Ovary (tissue), 9 donors: ENCODE data around the gene TMEM259. TPM values are rescaled to one million over a fixed set of nuclear protein-coding genes. Genes with fewer than 3 reads are reported as not detected.

Source experiments
- DNase-seq, 5 donors: peaks; one replicate each; pipeline ENCODE4 v3.0.0-alpha.2; 2019 to 2020
- H3K27ac ChIP-seq, 2 donors: fragments of 200-600 bp; one replicate each; pipeline versions ENCODE4 v1.5.1 to v1.8.0; 2019 to 2022
- H3K27me3 ChIP-seq: fragments of 200-600 bp; one replicate; pipeline ENCODE4 v1.8.0; 2022
- H3K36me3 ChIP-seq: fragments of 200-600 bp; sonication (generic); one replicate; pipeline ENCODE4 v1.5.1; 2019
- H3K4me1 ChIP-seq: one replicate; pipeline ENCODE4 v1.8.1; 2013; ENCODE audit warnings: mild to moderate bottlenecking, moderate library complexity; ENCODE audit not compliant: insufficient read depth
- H3K4me3 ChIP-seq: fragments of 200-600 bp; sonication (generic); one replicate; pipeline ENCODE4 v1.5.1; 2017
- H3K9me3 ChIP-seq, 2 donors: fragments of 200-600 bp in 1 of 2; sonication (generic) in 1 of 2; one replicate each; pipeline versions ENCODE4 v1.5.1 to v1.8.1; 2013 to 2019; ENCODE audit warnings: mild to moderate bottlenecking in 1 of 2, moderate library complexity in 1 of 2
- CTCF ChIP-seq, 3 donors: fragments of 450-650 bp in 2 of 3; fragments of 200-600 bp in 1 of 3; IDR thresholded peaks; one replicate each; pipeline versions ENCODE4 v1.5.1 to v1.8.0; 2016 to 2022; ENCODE audit warnings: antibody characterized with exemption in 3 of 3, mild to moderate bottlenecking in 1 of 3
- EP300 ChIP-seq: sonication (generic); formaldehyde crosslinking; IDR thresholded peaks from one replicate; pipeline ENCODE4 v1.6.1; 2017; ENCODE audit warnings: antibody characterized with exemption
- POLR2A ChIP-seq: fragments of 450-650 bp; IDR thresholded peaks from one replicate; pipeline ENCODE4 v1.6.1; 2017; ENCODE audit warnings: antibody characterized with exemption, mild to moderate bottlenecking, moderate library complexity
- WGBS, 3 donors: extraction: QIAGEN DNeasy Blood & Tissue Kit in 1 of 3; methylation state at CpG; one replicate each; pipeline versions ENCODE4 v1.1.5 to v1.1.7; 2013 to 2017; 5-methylcytosine and 5-hydroxymethylcytosine counted together
- intact Hi-C, 4 donors: fragments of 100-400 bp; cut with DNase I; formaldehyde crosslinking; loops; one replicate each; pipeline versions ENCODE4 v1.11.0 to v1.15.1; 2022 to 2023
- polyA plus RNA-seq, 2 donors: library from polyadenylated mRNA; stranded (reverse); fragments of 200-250 nt in 1 of 2; fragments of 350-450 nt in 1 of 2; fragmentation: Illumina TruSeq in 1 of 2; extraction: RNeasy Lipid Tissue Mini Kit (QIAGEN cat#74804) in 1 of 2; gene quantifications; one replicate each; pipeline ENCODE4 v1.2.3, GENCODE V29; 2013 to 2014
- total RNA-seq, 7 donors: library from RNA; depleted of rRNA in 2 of 7; stranded (reverse); fragments of >200 nt in 2 of 7; fragmentation: NEBNext Ultra II Directional in 3 of 7; extraction: Animal tissue kit (Norgen Biotek cat#: 25700) in 3 of 7; gene quantifications; one replicate each; pipeline versions ENCODE4 v1.1.0 to v1.2.4, GENCODE V29; 2016 to 2023
- donor health status: DM: no; HTN: no; CAD: no; lungs with moderate emphysema.
- donor health status: DM: no; HTN: no; CAD: no.
- donor health status: Bipolar disorder and iron deficiency.
- donor health status: DM: yes; HTN: yes; CAD: no.
- donor health status: DM: no; HTN: no; CAD: no.
- donor health status: DM: yes; HTN: yes; CAD: no.

TMEM259 gene
- total and polyA plus RNA-seq, 9 donors: 26.0 to 196 (median 127) TPM

DNA sequence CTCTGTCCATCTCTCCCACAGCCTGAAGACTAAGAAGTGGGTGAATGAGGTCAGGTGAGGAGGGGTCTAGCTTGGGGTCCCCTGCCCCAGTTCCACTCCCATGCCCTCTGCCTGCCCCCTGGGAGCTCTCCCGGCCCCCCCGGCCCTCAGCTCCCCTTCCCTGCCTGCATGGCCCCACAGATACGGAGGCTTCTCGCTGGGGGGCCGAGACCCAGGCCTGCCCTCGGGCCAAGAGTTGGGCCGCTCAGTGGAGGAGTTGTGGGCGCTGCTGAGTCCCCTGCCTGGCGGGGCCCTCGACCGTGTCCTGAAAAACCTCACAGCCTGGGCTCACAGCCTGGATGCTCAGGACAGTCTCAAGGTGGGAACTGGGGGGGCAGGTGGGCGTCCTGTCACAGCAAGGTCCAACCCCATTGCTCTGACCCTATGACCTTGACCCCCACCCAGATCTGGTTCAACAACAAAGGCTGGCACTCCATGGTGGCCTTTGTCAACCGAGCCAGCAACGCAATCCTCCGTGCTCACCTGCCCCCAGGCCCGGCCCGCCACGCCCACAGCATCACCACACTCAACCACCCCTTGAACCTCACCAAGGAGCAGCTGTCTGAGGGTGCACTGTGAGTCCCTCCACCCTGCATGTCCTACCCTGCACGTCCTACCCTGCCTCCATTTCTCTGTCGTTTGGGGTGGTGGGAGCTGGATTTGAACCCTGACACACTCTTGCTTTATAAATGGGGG, 35.1 kb upstream of the TMEM259 start:
- no peaks in the 10 kb centered on the region for H3K27me3 ChIP-seq
- peak in 1 of 5 donors; percentile 30 for DNase-seq
- WGBS, 3 donors: 93 to 98% (median 95%) methylated on average over 19 to 20 of the region's 20 CpGs
- H3K4me1 ChIP-seq: no peaks in the 10 kb centered on the region
- TF ChIP-seq CTCF (IDR thresholded peaks at IDR 0.05) (no peak), POLR2A (no peak), EP300 (no peak)
- H3K36me3 ChIP-seq: no peaks in the 10 kb centered on the region
- peaks cover 4 to 14% of the 10 kb centered on the region in 2 donors for H3K9me3 ChIP-seq
- H3K27ac ChIP-seq: no peak overlapping the region
- H3K4me3 ChIP-seq: no peak overlapping the region
- intact Hi-C loops: no loop called here

DNA sequence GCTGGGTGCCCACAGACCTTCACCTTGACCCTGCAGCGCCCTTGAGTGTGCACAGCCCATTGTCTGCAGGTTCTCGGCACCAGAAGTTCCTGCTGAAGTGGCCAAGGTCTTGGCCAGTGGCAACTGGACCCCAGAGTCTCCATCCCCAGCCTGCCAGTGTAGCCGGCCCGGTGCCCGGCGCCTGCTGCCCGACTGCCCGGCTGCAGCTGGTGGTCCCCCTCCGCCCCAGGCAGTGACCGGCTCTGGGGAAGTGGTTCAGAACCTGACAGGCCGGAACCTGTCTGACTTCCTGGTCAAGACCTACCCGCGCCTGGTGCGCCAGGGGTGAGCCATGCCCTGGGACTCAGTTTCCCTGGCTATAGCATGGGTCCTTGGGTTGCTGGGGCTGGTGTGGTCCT, 34.1 kb upstream of the TMEM259 start:
- no peaks in the 10 kb centered on the region for H3K27me3 ChIP-seq
- no peak for TF ChIP-seq EP300
- DNase-seq: no peak
- peaks cover 4 to 14% of the 10 kb centered on the region in 2 donors for H3K9me3 ChIP-seq
- no peak overlapping the region for H3K4me3 ChIP-seq
- intact Hi-C loops: no loop called here
- WGBS, 3 donors: 92 to 95% (median 95%) methylated on average over 6 to 14 of the region's 14 CpGs
- H3K27ac ChIP-seq: no peak overlapping the region
- H3K4me1 ChIP-seq: no peaks in the 10 kb centered on the region
- H3K36me3 ChIP-seq: no peaks in the 10 kb centered on the region

- TF ChIP-seq CTCF (IDR thresholded peaks at IDR 0.05): no peak
- no peak for TF ChIP-seq POLR2A
- TF ChIP-seq EP300: no peak
- H3K4me3 ChIP-seq: no peak overlapping the region
- DNase-seq: peak in 1 of 5 donors; percentile 31
- 91 to 96% (median 93%) methylated on average over 28 of the region's 28 CpGs for WGBS, 3 donors
- peaks cover 4 to 14% of the 10 kb centered on the region in 2 donors for H3K9me3 ChIP-seq
- H3K27me3 ChIP-seq: no peaks in the 10 kb centered on the region
- no peaks in the 10 kb centered on the region for H3K36me3 ChIP-seq
- intact Hi-C loops: no loop called here
- no peak overlapping the region for H3K27ac ChIP-seq
- H3K4me1 ChIP-seq: no peaks in the 10 kb centered on the region
Measured at GRCh38 chr19:1054102-1055027, 33.4 kb upstream of the TMEM259 start.

DNA sequence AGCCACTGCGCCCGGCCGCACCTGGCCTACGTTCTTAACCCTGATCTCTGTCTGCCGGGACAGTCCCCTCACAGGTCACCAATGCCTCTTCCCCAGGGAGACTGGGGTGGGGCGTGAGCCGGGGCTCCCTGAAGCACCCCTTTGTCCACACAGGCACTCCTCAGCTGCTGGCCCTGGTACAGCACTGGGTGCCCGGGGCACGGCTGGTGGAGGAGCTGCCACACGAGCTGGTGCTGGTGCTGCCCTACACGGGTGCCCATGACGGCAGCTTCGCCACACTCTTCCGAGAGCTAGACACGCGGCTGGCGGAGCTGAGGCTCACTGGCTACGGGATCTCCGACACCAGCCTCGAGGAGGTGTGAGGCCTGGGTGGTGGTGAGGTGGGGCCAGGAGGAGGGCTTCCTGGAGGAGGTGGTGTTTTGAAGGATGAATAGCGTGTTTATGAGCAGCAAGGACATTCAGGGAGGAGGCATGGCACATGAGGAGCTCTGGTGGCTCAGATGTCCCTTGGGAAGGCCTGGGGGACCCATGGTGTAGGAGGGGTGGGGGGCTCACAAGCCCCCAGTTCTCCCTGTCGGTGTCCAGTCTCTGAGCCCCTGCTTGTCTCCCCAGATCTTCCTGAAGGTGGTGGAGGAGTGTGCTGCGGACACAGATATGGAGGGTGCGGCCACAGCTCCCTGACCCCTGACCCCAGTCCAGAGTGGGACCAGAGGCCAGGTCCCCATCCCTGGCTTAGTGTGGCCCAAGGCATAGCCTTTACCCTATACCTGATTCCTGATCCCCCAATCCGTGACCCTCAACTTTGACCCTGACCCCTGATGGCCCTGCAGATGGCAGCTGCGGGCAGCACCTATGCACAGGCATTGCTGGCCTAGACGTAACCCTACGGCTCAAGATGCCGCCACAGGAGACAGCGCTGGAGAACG, 32.5 kb upstream of the TMEM259 start:
- no peaks in the 10 kb centered on the region for H3K36me3 ChIP-seq
- DNase-seq: no peak
- intact Hi-C loops: no loop called here
- 87 to 92% (median 88%) methylated on average over 31 of the region's 31 CpGs for WGBS, 3 donors
- H3K9me3 ChIP-seq: peaks cover under 1 to 11% of the 10 kb centered on the region in 2 donors
- no peaks in the 10 kb centered on the region for H3K4me1 ChIP-seq
- no peak for TF ChIP-seq POLR2A
- no peak overlapping the region for H3K4me3 ChIP-seq
- H3K27me3 ChIP-seq: no peaks in the 10 kb centered on the region
- H3K27ac ChIP-seq: no peak overlapping the region
